Anterior cingulate cortex (tissue), 58 donors: Measurements from ENCODE around the gene IMMP1L.
"Not testable (repeated sequence)": the region's sequence is repeated elsewhere in the genome, so short reads cannot be mapped to it uniquely, and the experiment has no call there.

ENCODE experiments used
- DNase-seq, 58 donors: peaks; one replicate each; lab custom pipeline; 2025; lab: John Stamatoyannopoulos, UW

The IMMP1L gene, protein sequence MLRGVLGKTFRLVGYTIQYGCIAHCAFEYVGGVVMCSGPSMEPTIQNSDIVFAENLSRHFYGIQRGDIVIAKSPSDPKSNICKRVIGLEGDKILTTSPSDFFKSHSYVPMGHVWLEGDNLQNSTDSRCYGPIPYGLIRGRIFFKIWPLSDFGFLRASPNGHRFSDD

DNA sequence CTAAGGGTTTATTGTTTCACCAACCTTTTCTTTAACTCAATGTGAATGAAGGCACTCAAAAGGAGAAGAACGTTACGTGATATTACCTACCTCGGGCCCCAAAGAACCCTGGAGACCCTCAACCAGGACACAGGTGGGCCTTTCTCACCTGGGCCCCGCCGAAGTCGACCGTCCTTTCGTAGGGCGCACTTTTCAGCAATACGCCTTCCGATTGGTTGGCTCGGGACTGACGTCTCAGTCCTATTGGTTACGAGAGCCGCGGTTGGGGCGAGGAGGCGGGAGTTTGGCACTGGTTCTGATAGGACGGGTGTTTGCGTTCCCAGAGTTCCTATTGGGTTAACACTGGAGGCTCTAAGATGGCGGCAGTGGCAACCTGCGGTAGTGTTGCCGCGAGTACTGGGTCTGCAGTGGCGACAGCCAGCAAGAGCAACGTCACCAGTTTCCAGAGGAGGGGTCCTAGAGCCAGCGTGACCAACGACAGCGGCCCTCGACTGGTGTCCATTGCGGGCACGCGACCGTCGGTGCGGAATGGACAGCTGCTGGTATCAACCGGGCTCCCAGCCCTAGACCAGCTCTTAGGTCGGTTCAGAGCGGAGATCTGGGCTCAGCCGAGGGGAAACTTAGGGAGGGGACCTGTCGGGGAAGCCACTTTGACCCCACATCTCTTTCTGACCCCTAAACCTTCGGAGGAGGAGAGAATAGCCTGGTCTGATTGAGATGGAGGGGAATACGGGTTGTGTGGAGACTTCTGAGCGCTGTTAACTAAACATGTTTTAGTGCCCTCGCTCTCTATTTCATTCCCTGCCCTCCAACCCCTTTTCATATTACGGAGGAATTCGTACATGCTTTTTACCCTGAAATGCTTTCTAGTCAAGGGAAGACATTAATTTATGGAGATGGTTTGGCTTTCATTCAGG lies at the start of gene IMMP1L, which contains the start of gene ELP4:
IMMP1L (minus strand) TSS at position 194 of the 917 bp plus-strand sequence. CDS start 46,346 bp downstream, outside the sequence.
ELP4 (plus strand) TSS at position 339 of the 917 bp plus-strand sequence; CDS start at position 357, 18 bp downstream.
- peak; percentile 68 to 98 (median 94) for DNase-seq

DNA sequence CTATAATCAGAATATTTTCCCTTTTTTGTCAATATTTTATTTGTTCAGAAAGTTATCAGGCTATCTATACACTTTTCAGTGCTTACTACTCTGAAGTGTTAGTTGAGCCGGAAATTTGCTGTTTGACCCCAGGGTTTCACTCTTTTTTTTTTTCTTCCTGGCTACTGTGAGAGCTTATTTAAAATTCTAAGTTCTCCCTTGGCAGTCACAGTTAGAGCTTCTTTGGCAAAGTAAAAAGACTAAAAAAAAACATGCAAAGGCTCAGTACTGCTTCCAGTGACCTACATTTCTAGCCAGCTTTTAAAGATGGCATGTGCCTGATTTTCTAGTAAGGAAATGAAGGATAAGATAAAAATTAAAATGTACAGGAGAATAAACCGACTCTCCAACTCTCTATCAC lies 48.6 kb upstream of the IMMP1L start:
- peak in 2 of 58 donors; percentile 19 to 22 for DNase-seq

DNA sequence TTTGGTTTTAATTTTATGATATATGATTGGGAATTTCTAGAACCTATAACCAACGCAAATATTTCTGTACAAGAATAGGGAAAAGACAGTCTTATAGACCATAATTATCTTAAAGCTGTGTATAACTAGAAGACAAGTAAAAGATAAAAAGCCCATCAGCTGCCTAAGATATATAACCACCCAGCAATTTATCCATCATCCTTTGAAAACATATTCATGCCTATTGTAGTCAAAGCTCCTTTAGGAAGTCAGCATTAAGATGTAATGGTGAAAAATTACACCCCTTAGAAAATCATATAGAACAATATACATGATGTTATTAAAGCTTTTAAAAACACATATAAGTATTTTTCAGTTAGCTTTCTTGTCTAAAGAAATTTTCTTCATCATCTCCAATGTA lies 46.5 kb upstream of the IMMP1L start:
- no peak for DNase-seq

DNA sequence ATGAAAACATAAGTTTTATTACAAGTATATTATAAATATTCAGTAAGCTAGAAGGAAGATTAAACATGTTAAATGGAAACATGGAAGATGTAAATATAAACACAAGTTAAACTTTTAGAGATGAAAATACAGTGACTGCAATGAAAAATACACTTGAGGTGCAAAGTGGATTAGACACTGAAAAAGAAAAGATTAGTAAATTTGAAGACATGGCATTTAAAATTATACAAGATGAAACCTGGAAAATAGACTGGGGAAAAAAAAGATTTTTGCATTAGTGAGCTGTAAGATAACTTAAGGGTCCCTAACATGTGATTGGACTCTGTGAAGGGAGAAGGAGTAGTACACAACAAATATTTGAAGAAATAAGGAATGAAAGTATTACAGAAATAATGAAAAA lies 33.4 kb upstream of the IMMP1L start:
- no peak for DNase-seq

DNA sequence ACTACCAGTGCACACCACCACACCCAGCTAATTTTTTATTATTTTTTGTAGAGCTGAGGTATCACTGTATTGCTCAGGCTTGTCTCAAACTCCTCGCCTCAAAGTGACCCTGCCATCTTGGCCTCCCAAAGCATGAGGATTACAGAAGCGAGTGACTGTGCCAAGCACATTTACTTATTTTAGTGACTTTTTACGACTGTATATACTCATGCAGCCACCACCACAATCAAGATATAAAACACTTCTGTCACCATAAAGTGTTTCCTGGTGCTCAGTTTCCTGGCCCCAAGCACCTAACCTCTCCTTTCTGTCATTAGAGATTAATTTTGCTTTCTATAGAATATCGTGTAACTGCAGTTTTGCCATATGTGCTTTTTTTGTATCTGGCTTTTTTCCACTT lies 26.1 kb upstream of the IMMP1L start:
- DNase-seq, result no peak

DNA sequence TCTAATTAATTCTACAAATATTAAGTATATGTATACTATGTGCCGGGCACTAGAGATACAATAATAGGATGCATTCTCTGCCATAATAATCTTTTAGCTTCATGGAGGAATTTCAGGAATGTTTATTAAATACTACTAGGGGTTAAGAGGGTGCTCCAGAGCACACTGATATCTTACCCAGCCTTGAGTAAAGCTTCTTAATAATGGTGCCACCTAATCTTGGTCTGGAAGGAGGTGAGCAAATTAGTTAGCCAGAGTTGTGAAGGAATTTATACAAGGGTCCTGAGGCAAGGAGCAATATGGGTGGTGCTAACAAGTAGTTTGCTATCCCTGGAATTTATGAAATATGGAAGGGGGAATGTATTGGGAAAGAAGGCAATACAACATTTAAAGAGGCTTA lies 21.9 kb upstream of the IMMP1L start:
- DNase-seq, result no peak

DNA sequence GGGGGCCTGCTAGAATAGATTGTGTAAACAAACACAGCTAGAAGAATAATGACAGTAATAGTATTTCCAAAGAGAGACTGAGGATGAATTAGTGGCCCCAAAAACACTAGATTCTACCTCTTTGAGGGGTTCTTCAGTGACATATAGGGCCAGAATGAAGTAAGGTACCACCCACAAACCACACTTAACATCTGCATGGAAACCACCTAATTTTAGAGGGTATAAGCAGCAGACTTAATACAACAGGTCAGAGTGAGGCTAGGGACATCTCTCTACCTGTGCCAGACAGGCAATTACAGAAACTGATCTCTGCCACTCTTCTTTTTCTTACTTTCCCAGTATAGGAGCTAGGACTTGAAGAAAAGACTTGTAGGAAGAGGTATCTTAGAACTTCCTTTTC lies 20.3 kb upstream of the IMMP1L start:
- no peak for DNase-seq

DNA sequence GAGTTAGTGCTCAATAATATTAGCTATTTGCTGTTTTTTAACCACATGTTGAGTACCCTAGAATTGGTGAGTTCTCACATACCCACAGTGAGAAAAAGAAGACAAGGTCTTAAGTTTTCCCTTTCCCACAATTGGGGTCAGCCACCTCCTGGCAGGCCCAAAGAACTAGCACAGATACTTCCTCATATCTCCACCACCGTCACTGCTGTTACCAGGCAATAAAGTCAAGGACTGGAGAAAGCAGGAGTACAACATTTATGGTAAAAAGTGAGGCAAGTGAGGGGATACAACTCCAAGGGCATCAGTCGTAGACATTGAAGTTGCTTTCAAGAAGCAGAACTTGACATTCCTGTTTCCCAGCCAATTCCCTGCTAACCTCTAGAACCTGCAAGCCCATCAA lies 19.8 kb upstream of the IMMP1L start:
- DNase-seq, result no peak

DNA sequence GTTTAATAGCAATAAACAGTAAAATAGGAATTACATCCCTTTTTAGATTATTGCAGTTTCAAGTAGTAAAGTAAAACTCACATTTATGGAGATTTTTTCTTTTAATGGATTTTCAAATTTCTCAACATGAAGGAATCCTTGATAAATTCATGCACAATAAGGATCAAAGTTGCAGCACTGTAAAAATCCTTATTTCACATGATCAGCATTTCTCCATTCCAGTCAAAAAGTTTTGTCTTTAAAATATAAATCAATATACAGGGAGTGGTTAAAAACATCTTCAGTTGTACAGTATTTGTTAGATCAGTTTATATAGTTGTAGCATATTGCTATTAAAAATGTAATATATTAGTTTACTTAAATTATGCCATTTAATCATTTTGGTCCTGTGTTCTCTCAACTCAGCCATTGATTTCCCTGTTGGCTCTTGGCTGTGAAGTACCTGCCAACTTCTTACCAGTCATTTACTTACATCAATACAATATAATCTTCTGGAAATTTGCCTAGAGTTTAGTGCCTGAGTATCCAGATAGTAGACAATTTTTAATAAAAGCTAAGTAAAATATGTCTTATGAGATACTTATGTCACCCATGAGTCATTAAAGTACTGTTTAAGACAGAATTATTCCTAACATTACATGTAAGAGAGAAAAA lies 12.2 kb upstream of the IMMP1L start:
- no peak for DNase-seq

DNA sequence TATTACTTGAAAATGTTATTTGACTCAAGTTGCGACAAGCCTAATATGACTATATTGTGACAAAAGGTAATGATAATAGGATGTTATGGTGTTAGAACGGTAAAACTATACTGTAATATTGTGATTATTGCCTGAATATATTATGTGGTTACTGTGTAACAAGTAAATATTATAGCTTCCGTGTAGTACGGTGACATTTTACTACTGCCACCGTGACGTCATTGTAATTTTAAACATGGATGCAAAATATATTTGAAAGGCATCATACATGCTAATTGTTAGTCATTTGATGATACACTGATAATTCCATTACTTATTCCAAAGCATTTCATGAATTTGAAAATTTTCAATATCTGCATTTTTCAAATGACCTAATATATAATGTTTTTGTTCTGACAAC lies 2.7 kb upstream of the IMMP1L start:
- no peak for DNase-seq

DNA sequence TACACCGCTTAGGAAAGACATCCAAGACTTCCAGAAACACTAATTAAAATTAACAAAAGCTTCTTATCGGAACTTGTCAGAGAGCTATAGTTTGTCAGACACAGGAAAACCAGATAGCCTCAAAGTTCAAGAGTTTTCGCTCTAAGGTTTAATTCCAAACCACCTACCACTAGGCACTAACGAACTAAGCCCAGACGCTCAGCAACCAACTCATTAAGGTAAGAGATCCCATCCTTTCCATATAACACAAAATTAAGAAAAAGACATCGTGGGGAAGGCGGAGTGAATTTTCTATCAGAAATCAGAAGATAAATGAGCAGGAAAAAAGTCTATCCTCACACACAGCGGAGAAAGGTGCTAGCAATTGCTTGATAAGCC lies 382 bp downstream of the IMMP1L start:
- peak in 1 of 58 donors; percentile 61 for DNase-seq

DNA sequence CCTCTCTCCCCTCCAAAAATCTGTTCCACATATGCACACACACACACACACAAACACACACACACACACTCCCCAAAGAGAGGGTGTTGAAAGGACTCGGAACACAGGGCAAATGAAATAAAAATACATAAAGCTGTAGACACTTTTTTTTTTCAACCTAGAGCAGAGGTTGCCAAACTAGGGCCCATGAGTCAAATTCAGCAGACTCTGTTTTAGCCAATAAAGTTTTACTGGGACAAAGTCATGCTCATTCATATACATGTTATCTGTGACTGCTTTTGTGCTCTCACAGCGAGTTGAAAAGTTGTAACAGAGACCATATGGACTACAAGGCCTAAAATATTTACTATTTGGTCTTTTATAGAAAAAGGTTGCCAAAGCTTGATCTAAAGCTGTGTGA lies 8.9 kb downstream of the IMMP1L start:
- DNase-seq, result no peak

DNA sequence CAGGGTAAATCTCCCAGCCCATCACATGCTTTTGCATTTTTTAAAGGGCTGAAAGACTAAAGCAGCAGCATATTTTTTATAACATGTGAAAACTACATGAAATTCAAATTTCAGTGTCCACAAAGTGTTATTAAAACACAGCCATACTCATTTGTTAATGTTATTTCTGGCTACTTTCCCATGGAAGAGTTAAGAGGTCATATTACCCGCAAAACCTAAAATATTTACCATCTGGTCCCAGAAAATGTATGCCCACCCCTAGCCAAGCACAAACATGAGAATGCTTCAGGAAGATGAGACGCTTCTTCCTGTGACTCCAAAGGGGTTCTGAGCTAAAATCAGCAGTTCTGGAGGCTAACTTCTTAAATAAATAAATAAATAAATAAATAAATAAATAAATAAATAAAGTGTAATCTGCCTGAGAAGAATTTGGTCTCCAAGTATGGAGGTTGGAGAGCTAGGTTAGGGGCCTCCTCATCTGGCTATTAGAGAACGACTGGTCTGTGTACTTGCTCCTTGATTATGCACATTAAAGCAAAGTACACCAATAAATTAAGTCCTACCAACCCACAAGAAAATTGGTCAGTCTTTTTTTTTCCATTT lies 9.7 kb downstream of the IMMP1L start:
- no peak for DNase-seq

DNA sequence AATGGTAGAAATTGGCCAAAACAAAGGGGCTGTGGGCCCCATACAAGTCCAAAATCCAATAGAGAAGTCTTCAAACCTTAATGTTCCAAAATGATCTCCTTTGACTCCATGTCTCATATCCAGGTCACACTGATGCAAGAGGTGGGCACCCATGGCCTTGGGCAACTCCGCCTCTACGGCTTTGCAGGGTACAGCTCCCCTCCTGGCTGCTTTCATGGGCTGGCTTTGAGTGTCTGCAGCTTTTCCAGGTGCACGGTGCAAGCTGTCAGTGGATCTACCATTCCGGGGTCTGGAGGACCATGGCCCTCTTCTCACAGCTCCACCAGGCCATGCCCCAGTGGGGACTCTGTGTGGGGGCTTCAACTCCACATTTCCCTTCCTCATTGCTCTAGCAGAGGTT lies 15.7 kb downstream of the IMMP1L start:
- DNase-seq, result not testable (repeated sequence)

DNA sequence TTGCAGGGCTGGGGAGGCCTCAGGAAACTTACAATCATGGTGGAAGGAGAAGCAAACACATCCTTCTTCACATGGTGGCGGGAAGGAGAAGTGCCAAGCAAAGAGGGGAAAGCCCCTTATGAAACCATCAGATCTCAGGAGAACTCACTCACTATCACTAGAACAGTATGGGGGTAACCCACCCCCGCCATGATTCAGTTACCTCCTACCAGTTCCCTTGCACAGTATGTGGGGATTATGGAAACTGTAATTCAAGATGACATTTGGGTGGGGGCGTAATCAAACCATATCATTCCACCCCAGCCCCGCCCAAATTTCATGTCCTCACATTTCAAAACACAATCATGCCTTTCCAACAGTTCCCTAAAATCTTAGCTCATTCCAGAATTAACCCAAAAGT lies 16.2 kb downstream of the IMMP1L start:
- DNase-seq, result no peak

DNA sequence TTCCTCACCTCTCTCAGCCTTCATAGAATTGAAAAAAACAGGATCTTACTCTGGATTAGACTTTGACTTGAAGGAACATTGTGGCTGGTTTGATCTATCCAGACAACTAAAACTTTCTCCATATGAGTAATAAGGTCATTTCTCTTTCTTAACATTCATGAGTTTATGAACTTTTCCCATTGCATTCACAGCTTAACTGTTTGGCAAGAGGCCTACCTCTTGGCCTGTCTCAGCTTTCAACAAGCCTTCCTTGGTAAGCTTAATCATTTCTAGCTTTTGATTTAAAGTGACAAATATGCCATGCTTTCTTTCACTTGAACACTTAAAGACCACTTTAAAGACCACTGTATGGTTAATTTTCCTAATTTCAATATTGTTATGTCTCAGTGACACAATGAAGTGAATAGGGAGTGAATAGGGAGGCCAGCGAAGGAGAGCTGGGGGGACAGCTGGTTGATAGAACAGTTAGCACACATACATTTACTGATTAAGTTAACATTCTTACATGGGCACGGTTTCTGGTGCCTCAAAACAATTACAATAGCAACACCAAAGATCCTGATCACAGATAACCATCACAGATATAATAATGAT lies 17.0 kb downstream of the IMMP1L start:
- no peak for DNase-seq

DNA sequence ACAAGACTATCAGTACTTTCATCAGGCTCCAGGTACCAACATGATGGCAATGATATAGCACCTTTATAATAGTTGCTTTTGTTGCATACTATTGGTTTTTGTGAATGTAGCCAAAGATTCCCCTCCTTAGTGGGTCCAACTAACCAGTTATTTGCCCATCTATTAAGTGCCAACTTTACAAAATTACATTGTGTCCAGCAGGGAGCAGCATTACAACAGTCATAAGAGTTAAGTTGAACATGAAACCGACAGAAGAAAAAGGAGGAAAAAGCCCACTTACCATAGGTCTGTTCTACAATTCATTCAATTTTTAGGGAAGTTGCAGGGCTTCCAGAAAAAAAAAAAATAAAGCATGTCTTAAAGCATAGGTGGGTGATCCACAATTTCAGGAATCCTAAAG lies 21.6 kb downstream of the IMMP1L start:
- peak in 1 of 58 donors; percentile 8 for DNase-seq

DNA sequence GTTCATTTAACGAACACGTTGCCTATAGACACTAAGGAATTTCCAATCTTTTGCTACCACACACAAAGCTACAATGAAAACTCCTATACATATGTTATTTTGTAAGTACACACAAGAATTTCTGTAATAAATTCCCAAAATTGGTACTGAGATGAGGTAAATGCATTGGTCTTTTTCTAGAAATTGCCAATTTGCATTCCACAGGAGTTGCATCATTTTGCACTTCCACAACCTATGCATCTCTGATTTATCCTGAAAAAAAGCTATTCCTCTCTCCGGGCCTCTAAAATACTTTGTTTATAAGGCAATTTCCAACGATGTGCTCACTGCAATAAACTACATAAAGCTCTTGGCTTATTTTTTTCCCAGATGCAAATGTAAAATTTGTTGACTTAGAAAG lies 24.9 kb downstream of the IMMP1L start:
- no peak for DNase-seq

DNA sequence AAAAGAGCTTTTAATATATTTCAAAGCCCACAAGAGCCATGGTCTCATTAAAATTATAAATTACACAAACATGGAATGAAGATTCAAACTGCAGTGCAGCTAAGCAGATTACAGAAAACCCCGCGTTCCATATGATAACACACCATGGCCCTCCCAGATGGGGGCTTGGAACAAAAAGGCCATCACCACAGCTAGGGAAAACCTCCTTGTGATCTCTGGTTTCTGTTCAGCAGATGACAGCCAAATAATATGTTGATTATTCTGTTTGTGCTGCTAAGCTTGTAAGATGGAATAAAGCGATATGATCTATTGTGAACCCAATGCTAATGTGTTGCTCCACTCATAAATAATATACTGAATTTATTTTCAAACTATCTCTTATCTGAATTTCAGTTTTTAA lies 28.5 kb downstream of the IMMP1L start:
- DNase-seq, result no peak

DNA sequence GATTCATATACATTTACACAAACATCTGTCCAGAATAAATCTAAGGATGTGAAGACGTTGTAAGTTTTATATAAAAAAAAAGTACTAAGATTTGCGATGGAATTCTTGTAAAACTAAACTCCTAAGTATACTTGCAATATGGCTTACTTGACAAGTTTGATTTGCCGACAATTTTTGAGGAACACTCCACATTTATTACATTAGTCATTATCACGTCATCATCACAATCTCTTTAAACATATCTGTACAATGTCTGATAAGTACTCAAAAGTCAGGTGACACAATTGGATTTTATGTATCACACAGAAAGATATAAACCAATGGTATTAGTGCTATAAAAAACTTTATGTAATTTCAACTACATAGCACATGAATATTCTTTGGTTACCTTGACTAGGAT lies 30.4 kb downstream of the IMMP1L start:
- no peak for DNase-seq

DNA sequence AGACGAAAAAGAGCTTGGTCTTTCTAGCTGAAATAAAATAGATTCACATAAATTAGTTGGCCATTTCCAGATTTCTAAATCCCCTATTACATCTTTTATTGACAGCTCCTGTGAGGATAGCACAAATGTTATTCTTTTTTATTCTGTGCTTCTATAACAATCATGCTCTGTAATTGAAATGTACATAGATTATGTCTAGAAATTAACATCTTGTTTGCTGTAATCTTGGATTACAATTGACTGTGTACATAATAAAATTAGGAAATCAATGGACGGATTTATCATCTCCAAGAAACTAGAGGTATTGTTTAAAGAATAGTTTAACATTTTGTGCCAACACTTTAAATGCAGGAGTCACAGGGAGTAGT lies 31.2 kb downstream of the IMMP1L start:
- no peak for DNase-seq
